ENCODE data around the gene CTXND2.

DNA sequence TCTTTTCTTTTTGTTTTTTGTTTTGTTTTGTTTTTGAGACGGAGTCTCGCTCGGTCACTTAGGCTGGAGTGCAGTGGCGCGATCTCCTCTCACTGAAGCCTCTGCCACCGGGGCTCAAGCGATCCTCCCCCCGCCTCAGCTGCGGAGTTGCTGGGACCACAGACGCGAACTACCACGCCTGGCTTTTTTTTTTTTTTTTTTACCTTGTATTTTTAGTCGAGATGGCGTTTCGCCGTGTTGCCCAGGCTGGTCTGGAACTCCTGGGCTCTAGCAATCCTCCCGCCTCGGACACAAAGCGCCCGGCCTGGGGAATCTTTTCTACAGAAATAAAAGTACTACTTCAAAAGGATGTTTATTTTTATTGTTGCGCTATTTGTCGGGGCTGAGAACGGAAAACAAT lies 38.1 kb downstream of the CTXND2 start:
- TF ChIP-seq, protein P1, sequence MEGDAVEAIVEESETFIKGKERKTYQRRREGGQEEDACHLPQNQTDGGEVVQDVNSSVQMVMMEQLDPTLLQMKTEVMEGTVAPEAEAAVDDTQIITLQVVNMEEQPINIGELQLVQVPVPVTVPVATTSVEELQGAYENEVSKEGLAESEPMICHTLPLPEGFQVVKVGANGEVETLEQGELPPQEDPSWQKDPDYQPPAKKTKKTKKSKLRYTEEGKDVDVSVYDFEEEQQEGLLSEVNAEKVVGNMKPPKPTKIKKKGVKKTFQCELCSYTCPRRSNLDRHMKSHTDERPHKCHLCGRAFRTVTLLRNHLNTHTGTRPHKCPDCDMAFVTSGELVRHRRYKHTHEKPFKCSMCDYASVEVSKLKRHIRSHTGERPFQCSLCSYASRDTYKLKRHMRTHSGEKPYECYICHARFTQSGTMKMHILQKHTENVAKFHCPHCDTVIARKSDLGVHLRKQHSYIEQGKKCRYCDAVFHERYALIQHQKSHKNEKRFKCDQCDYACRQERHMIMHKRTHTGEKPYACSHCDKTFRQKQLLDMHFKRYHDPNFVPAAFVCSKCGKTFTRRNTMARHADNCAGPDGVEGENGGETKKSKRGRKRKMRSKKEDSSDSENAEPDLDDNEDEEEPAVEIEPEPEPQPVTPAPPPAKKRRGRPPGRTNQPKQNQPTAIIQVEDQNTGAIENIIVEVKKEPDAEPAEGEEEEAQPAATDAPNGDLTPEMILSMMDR (IDR thresholded peaks at IDR 0.05; ENCODE audit: insufficient read depth, low read length, poor library complexity, severe bottlenecking), result no peak
- TF ChIP-seq EZH2phosphoT487 (conservative IDR thresholded peaks at IDR 0.05; ENCODE audit: low read length), result no peak

All from SU-DHL-6 (cell line).